ENCODE results near the gene OBSCN. TPM values are rescaled to one million over a fixed set of nuclear protein-coding genes. Genes with fewer than 3 reads are reported as not detected.

OBSCN gene
- total and polyA plus RNA-seq, 12 donors = 0.90 to 18.0 (median 5.9) TPM

GRCh38 chr1:228168563-228169270 is 39.1 kb upstream of the OBSCN start:
- peak in 1 of 7 donors; percentile 11 for DNase-seq
- Histone ChIP-seq H3K4me1 (replicated peaks in 1 of 2) (peaks cover 0 to 8% of the 10 kb centered on the region in 2 donors), H3K27me3 (no peaks in the 10 kb centered on the region), H3K9me3 (replicated peaks in 1 of 3) (no peaks in the 10 kb centered on the region), H3K27ac (no peak overlapping the region), H3K36me3 (replicated peaks in 1 of 2) (no peaks in the 10 kb centered on the region), H3K4me3 (no peak overlapping the region)
- 76 to 85% (median 83%) methylated on average over 11 to 12 of the region's 12 CpGs for WGBS, 4 donors
- TF ChIP-seq CTCF (IDR thresholded peaks at IDR 0.05) (no peak), POLR2A (IDR thresholded peaks at IDR 0.05) (no peak)
- intact Hi-C loops (cut with DNase I) = no loop called here

DNA sequence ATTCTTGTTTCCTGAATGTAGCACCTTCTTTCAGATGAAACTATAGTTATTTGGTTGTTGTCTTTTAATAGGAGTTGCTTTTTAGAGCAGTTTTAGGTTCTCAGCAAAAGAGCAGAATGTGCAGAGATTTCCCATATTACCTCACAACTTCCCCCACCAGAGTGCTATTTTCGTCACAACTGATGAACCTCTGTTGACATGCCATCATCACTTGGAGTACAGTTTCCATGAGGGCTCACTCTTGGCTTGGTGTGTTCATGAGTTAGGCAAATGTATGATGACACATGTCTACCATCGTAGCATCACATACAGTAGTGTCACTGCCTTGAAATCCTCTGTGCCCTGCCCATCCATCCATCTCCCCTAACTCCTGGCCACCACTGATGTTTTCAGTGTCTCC is 38.5 kb upstream of the OBSCN start:
- intact Hi-C loops (cut with DNase I) = no loop called here
- H3K4me3 ChIP-seq = no peak overlapping the region
- DNase-seq = no peak
- H3K27ac ChIP-seq = no peak overlapping the region
- no peaks in the 10 kb centered on the region for H3K27me3 ChIP-seq
- no peaks in the 10 kb centered on the region for H3K36me3 ChIP-seq (replicated peaks in 1 of 2)
- peaks cover 0 to 8% of the 10 kb centered on the region in 2 donors for H3K4me1 ChIP-seq (replicated peaks in 1 of 2)
- 87 to 100% (median 95%) methylated on average over 2 of the region's 2 CpGs for WGBS, 4 donors
- no peaks in the 10 kb centered on the region for H3K9me3 ChIP-seq (replicated peaks in 1 of 3)
- TF ChIP-seq CTCF (IDR thresholded peaks at IDR 0.05) = no peak
- TF ChIP-seq POLR2A (IDR thresholded peaks at IDR 0.05) = no peak

DNA sequence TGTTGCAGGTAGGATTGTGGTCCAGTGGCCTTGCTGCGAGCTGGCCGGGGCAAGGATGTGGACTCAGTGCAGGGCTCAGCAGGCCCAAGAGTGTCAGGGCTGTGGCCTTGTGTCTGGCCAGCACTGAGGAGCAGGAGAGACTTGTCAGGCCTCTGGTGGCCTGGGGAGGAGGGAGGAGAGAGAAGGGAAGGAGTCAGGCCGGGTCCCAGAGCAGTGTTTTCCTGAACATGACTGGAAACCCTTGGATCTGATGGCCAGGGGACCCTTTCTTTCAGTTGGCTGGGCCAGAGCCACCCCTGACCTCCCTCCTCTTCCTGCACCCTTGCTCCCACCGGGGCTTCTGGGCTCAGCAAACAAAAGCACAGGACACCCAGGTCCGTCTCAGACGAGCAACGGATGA is 37.2 kb upstream of the OBSCN start:
- Histone ChIP-seq H3K9me3 (replicated peaks in 1 of 3) (no peaks in the 10 kb centered on the region), H3K4me3 (no peak overlapping the region), H3K36me3 (replicated peaks in 1 of 2) (peaks cover 0 to 4% of the 10 kb centered on the region in 2 donors), H3K27ac (no peak overlapping the region), H3K4me1 (replicated peaks in 1 of 2) (peaks cover 0 to 8% of the 10 kb centered on the region in 2 donors), H3K27me3 (no peaks in the 10 kb centered on the region)
- DNase-seq = no peak
- intact Hi-C loops (cut with DNase I) = loop anchor here in 1 of 2 donors (5.0 kb wide), 1 partner anchor 37 kb away; the partner anchor contains the start of gene OBSCN
- TF ChIP-seq CTCF (IDR thresholded peaks at IDR 0.05) (no peak), POLR2A (IDR thresholded peaks at IDR 0.05) (no peak)
- 78 to 95% (median 83%) methylated on average over 7 of the region's 7 CpGs for WGBS, 4 donors

- no peak for DNase-seq
- peaks cover 0 to 4% of the 10 kb centered on the region in 2 donors for H3K36me3 ChIP-seq (replicated peaks in 1 of 2)
- H3K27ac ChIP-seq = no peak overlapping the region
- H3K4me1 ChIP-seq (replicated peaks in 1 of 2) = peaks cover 0 to 8% of the 10 kb centered on the region in 2 donors
- no peak overlapping the region for H3K4me3 ChIP-seq
- 76 to 81% (median 79%) methylated on average over 7 to 10 of the region's 10 CpGs for WGBS, 4 donors
- H3K27me3 ChIP-seq = no peaks in the 10 kb centered on the region
- no peaks in the 10 kb centered on the region for H3K9me3 ChIP-seq (replicated peaks in 1 of 3)
- intact Hi-C loops (cut with DNase I) = loop anchor here in 1 of 2 donors (5.0 kb wide), 1 partner anchor 36 kb away; the partner anchor contains the start of gene OBSCN
- no peak for TF ChIP-seq CTCF (IDR thresholded peaks at IDR 0.05)
- no peak for TF ChIP-seq POLR2A (IDR thresholded peaks at IDR 0.05)
These were observed 36.5 kb upstream of the OBSCN start for GRCh38 chr1:228171221-228171891.

Measured in adrenal gland (tissue), 12 donors.